Measurements from ENCODE around the gene DNAAF1.

Gene DNAAF1

DNA sequence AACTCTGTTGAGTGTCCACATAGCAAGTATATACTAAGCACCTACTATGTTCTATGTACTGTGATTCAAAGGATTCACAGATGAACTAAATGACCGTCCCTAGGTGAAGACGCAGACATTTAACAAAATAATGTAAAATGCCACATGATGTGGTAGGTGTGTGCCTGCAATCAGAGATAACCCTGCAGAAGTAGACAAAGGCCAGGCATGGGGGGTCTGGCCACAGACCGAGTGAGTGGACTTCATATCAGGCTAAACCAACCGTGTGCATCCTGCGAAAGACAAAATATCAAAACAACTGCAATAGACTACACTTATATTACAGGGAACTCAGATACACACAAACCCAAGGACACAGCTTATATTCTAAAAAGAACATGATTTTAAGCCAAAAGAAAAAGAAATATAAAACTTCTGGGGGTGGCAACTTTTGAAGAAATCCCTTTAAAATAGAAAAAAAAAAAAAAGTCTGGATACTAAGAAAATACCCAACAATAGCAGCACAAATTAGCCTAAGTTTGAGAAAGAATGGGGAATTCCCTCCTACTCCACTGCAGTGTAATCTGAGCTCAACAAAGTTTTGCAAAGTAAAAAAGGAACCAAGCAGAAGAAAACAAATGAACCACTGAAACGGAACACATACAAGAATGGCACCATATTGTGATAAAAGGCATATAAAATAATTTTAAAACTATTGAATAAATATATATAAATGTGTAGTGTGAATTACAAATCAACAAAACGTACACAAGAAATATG lies 12.4 kb upstream of the DNAAF1 start:
- H3K9me3 ChIP-seq (ENCODE audit: low read length): no peaks in the 10 kb centered on the region
- H3K36me3 ChIP-seq (ENCODE audit: insufficient read depth, low read length): peaks cover 6% of the 10 kb centered on the region
- no peaks in the 10 kb centered on the region for H3K27me3 ChIP-seq (ENCODE audit: control insufficient read depth in 1 of 2, insufficient read depth in 2 of 2, low read length in 2 of 2)
- H3K9ac ChIP-seq (ENCODE audit: low read length): no peak overlapping the region
- no peak overlapping the region for H3K27ac ChIP-seq (ENCODE audit: low read depth, low read length)
- no peaks in the 10 kb centered on the region for H3K4me1 ChIP-seq (ENCODE audit: insufficient read depth, low read length)
- no peak overlapping the region for H3K4me3 ChIP-seq (ENCODE audit: low read depth in 1 of 2, low read length in 2 of 2)

DNA sequence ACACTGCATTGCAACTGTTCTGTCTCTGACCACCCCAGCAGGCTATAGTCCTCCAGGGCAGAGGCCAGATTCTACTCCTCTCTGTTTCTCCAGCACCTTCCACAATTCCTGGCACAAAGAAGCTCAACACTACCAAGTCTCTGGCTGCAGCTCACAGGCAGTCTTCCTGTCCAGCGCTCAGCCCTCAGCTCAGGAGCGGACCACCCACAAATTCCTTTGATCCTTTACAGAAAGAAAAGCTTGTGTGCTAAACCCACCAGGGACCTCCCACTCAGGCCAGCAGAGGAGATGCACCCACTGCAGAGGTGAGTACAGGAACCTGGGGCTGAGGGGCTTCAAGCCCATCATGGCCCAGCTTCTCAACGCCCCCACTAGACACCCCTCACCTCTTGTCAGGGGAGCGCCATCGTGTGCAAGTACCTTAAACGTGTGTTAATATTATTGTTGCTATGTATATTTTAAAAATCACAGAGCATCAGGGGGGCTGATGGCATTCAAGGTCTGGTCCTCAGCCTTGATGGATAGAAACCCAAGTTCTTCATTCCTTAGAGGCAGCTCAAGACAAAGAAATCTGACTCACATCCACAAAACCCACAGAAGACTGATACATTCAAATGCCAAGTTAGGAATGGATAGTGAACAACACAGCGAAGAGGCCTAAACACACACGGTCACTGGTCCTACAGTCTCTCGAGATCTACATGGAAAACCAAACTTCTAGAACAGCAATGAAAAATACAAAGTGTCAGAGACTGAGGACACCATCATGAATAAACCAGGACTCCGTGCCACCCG lies 8.6 kb upstream of the DNAAF1 start:
- Histone ChIP-seq H3K27me3 (ENCODE audit: control insufficient read depth in 1 of 2, insufficient read depth in 2 of 2, low read length in 2 of 2) (no peaks in the 10 kb centered on the region), H3K4me3 (ENCODE audit: low read depth in 1 of 2, low read length in 2 of 2) (no peak overlapping the region), H3K27ac (ENCODE audit: low read depth, low read length) (no peak overlapping the region), H3K9me3 (ENCODE audit: low read length) (no peaks in the 10 kb centered on the region), H3K36me3 (ENCODE audit: insufficient read depth, low read length) (no peaks in the 10 kb centered on the region), H3K9ac (ENCODE audit: low read length) (no peak overlapping the region), H3K4me1 (ENCODE audit: insufficient read depth, low read length) (no peaks in the 10 kb centered on the region)

DNA sequence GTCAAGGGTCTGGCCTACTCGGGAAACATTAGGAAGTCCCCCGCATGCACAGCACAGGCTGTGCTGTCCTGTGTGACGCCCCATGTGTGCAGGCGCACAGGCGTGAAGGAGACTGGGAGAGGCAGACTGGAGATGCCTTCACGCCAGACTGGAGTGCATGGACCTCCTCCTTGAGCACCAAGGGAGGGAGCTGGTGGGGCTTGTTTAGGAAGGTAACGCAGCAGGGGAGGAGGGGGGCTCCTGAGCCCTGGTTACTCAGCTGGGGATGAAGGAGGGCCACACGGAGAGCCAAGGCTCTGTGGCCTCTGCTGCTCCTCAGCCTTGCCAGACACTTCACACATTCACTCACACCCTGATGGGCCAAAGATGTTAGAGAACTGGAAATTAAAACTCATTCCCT lies 7.8 kb upstream of the DNAAF1 start:
- no peak overlapping the region for H3K4me3 ChIP-seq (ENCODE audit: low read depth in 1 of 2, low read length in 2 of 2)
- no peaks in the 10 kb centered on the region for H3K27me3 ChIP-seq (ENCODE audit: control insufficient read depth in 1 of 2, insufficient read depth in 2 of 2, low read length in 2 of 2)
- no peaks in the 10 kb centered on the region for H3K36me3 ChIP-seq (ENCODE audit: insufficient read depth, low read length)
- no peaks in the 10 kb centered on the region for H3K4me1 ChIP-seq (ENCODE audit: insufficient read depth, low read length)
- no peak overlapping the region for H3K27ac ChIP-seq (ENCODE audit: low read depth, low read length)
- H3K9ac ChIP-seq (ENCODE audit: low read length): no peak overlapping the region
- H3K9me3 ChIP-seq (ENCODE audit: low read length): no peaks in the 10 kb centered on the region

- no peak overlapping the region for H3K27ac ChIP-seq (ENCODE audit: low read depth, low read length)
- no peaks in the 10 kb centered on the region for H3K27me3 ChIP-seq (ENCODE audit: control insufficient read depth in 1 of 2, insufficient read depth in 2 of 2, low read length in 2 of 2)
- H3K4me1 ChIP-seq (ENCODE audit: insufficient read depth, low read length): no peaks in the 10 kb centered on the region
- H3K9me3 ChIP-seq (ENCODE audit: low read length): no peaks in the 10 kb centered on the region
- no peaks in the 10 kb centered on the region for H3K36me3 ChIP-seq (ENCODE audit: insufficient read depth, low read length)
- H3K9ac ChIP-seq (ENCODE audit: low read length): no peak overlapping the region
- no peak overlapping the region for H3K4me3 ChIP-seq (ENCODE audit: low read depth in 1 of 2, low read length in 2 of 2)
Observed at GRCh38 chr16:84137769-84138357, 7.2 kb upstream of the DNAAF1 start.

GRCh38 chr16:84138500-84138823 lies 6.6 kb upstream of the DNAAF1 start:
- Histone ChIP-seq H3K27me3 (ENCODE audit: control insufficient read depth in 1 of 2, insufficient read depth in 2 of 2, low read length in 2 of 2) (no peaks in the 10 kb centered on the region), H3K27ac (ENCODE audit: low read depth, low read length) (no peak overlapping the region), H3K4me1 (ENCODE audit: insufficient read depth, low read length) (peaks cover 4% of the 10 kb centered on the region), H3K36me3 (ENCODE audit: insufficient read depth, low read length) (no peaks in the 10 kb centered on the region), H3K9me3 (ENCODE audit: low read length) (no peaks in the 10 kb centered on the region), H3K9ac (ENCODE audit: low read length) (no peak overlapping the region), H3K4me3 (ENCODE audit: low read depth in 1 of 2, low read length in 2 of 2) (no peak overlapping the region)

- H3K27ac ChIP-seq (ENCODE audit: low read depth, low read length): no peak overlapping the region
- peaks cover 10% of the 10 kb centered on the region for H3K4me1 ChIP-seq (ENCODE audit: insufficient read depth, low read length)
- H3K36me3 ChIP-seq (ENCODE audit: insufficient read depth, low read length): no peaks in the 10 kb centered on the region
- H3K9ac ChIP-seq (ENCODE audit: low read length): no peak overlapping the region
- H3K9me3 ChIP-seq (ENCODE audit: low read length): no peaks in the 10 kb centered on the region
- H3K27me3 ChIP-seq (ENCODE audit: control insufficient read depth in 1 of 2, insufficient read depth in 2 of 2, low read length in 2 of 2): no peaks in the 10 kb centered on the region
- H3K4me3 ChIP-seq (ENCODE audit: low read depth in 1 of 2, low read length in 2 of 2): no peak overlapping the region
Observed at GRCh38 chr16:84138824-84139627, 6.1 kb upstream of the DNAAF1 start.

GRCh38 chr16:84139628-84140258 lies 5.4 kb upstream of the DNAAF1 start:
- Histone ChIP-seq H3K4me1 (ENCODE audit: insufficient read depth, low read length) (peaks cover 12% of the 10 kb centered on the region), H3K27me3 (ENCODE audit: control insufficient read depth in 1 of 2, insufficient read depth in 2 of 2, low read length in 2 of 2) (no peaks in the 10 kb centered on the region), H3K36me3 (ENCODE audit: insufficient read depth, low read length) (no peaks in the 10 kb centered on the region), H3K9me3 (ENCODE audit: low read length) (no peaks in the 10 kb centered on the region), H3K27ac (ENCODE audit: low read depth, low read length) (no peak overlapping the region), H3K9ac (ENCODE audit: low read length) (no peak overlapping the region), H3K4me3 (ENCODE audit: low read depth in 1 of 2, low read length in 2 of 2) (no peak overlapping the region)

DNA sequence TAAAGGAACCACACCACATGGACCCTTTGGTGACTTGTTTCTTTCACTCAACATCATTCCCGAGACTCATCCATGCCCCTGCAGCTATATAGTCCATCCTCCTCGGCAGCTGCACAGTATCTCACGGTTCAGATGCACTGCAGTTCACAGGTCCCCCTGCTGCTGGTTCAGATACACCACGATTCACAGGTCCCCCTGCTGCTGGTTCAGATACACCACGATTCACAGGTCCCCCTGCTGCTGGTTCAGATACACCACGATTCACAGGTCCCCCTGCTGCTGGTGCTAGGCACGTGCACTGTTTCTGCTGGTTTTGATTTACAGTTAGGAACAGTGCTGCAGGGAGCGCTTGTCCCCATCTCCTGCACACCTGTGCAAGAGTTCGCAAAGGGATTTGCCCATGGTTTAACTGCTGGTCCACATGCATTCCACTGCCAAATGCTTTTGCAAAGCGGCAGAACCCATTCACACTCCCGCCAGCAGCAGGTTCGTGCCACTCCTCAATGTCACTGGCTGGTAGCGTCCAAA lies 3.9 kb upstream of the DNAAF1 start:
- no peak overlapping the region for H3K9ac ChIP-seq (ENCODE audit: low read length)
- H3K36me3 ChIP-seq (ENCODE audit: insufficient read depth, low read length): no peaks in the 10 kb centered on the region
- H3K4me1 ChIP-seq (ENCODE audit: insufficient read depth, low read length): peaks cover 12% of the 10 kb centered on the region
- no peak overlapping the region for H3K4me3 ChIP-seq (ENCODE audit: low read depth in 1 of 2, low read length in 2 of 2)
- H3K9me3 ChIP-seq (ENCODE audit: low read length): no peaks in the 10 kb centered on the region
- no peaks in the 10 kb centered on the region for H3K27me3 ChIP-seq (ENCODE audit: control insufficient read depth in 1 of 2, insufficient read depth in 2 of 2, low read length in 2 of 2)
- H3K27ac ChIP-seq (ENCODE audit: low read depth, low read length): no peak overlapping the region

DNA sequence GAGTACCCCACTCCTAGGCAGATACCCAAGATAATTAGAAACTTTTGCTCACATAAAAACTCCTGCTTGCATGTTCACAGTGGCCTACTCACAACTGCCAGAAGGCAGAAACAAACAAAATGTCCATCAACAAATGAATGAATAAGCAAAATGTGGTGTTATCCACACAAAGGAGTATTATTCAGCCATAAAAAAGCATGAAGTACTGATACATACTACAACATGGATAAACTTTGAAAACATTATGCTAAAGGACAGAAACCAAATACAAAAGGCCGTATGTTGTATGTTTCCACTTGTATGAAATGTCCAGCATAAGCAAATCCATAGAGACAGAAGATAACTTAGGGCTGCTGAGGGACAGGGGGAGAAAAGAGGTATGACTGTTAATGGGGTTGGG lies 2.0 kb upstream of the DNAAF1 start:
- H3K9me3 ChIP-seq (ENCODE audit: low read length): no peaks in the 10 kb centered on the region
- H3K4me3 ChIP-seq (ENCODE audit: low read depth in 1 of 2, low read length in 2 of 2): no peak overlapping the region
- no peaks in the 10 kb centered on the region for H3K27me3 ChIP-seq (ENCODE audit: control insufficient read depth in 1 of 2, insufficient read depth in 2 of 2, low read length in 2 of 2)
- H3K27ac ChIP-seq (ENCODE audit: low read depth, low read length): no peak overlapping the region
- no peak overlapping the region for H3K9ac ChIP-seq (ENCODE audit: low read length)
- H3K4me1 ChIP-seq (ENCODE audit: insufficient read depth, low read length): peaks cover 12% of the 10 kb centered on the region
- H3K36me3 ChIP-seq (ENCODE audit: insufficient read depth, low read length): no peaks in the 10 kb centered on the region

GRCh38 chr16:84143784-84144199 lies 1.3 kb upstream of the DNAAF1 start:
- Histone ChIP-seq H3K9me3 (ENCODE audit: low read length) (no peaks in the 10 kb centered on the region), H3K4me1 (ENCODE audit: insufficient read depth, low read length) (peaks cover 12% of the 10 kb centered on the region), H3K36me3 (ENCODE audit: insufficient read depth, low read length) (no peaks in the 10 kb centered on the region), H3K27ac (ENCODE audit: low read depth, low read length) (no peak overlapping the region), H3K4me3 (ENCODE audit: low read depth in 1 of 2, low read length in 2 of 2) (peak overlapping the region; percentile 65 to 76), H3K27me3 (ENCODE audit: control insufficient read depth in 1 of 2, insufficient read depth in 2 of 2, low read length in 2 of 2) (no peaks in the 10 kb centered on the region), H3K9ac (ENCODE audit: low read length) (peak overlapping the region; percentile 61)
